Upper lobe of left lung (tissue), 4 donors: ENCODE data around the gene DEPP1.

ENCODE experiments used
- POLR2A ChIP-seq, 4 donors: fragments of 450-650 bp; IDR thresholded peaks; one replicate each; pipeline ENCODE4 v1.5.1; 2016 to 2017; ENCODE audit warnings: antibody characterized with exemption in 4 of 4, mild to moderate bottlenecking in 2 of 4
- TF ChIP-seq, protein P1 (sequence below), 6 experiments: fragments of 450-650 bp in 4 of 6; fragments of 200-600 bp in 2 of 6; sonication (generic) in 2 of 6; IDR thresholded peaks; one replicate each; pipeline ENCODE4 v1.5.1; 2016 to 2019; ENCODE audit warnings: antibody characterized with exemption in 6 of 6

- TF ChIP-seq POLR2A (IDR thresholded peaks at IDR 0.05) = no peak
- TF ChIP-seq, protein P1, sequence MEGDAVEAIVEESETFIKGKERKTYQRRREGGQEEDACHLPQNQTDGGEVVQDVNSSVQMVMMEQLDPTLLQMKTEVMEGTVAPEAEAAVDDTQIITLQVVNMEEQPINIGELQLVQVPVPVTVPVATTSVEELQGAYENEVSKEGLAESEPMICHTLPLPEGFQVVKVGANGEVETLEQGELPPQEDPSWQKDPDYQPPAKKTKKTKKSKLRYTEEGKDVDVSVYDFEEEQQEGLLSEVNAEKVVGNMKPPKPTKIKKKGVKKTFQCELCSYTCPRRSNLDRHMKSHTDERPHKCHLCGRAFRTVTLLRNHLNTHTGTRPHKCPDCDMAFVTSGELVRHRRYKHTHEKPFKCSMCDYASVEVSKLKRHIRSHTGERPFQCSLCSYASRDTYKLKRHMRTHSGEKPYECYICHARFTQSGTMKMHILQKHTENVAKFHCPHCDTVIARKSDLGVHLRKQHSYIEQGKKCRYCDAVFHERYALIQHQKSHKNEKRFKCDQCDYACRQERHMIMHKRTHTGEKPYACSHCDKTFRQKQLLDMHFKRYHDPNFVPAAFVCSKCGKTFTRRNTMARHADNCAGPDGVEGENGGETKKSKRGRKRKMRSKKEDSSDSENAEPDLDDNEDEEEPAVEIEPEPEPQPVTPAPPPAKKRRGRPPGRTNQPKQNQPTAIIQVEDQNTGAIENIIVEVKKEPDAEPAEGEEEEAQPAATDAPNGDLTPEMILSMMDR (IDR thresholded peaks at IDR 0.05) = no peak
Measured at GRCh38 chr10:44961931-44962750, 16.5 kb downstream of the DEPP1 start.
